HG03103 (cell line): ENCODE measurements around the gene CATSPERZ.

Source experiments
- ATAC-seq: cut with Tn5 transposase; IDR thresholded peaks from one replicate; pipeline ENCODE4 v1.9.1; 2021; ENCODE audit warnings: low read depth; ENCODE audit not compliant: unreplicated experiment

CATSPERZ gene

GRCh38 chr11:64263021-64263946, 36.9 kb upstream of the CATSPERZ start:
- no peak for ATAC-seq

- no peak for ATAC-seq
Measured at GRCh38 chr11:64263947-64264317, 36.2 kb upstream of the CATSPERZ start.

GRCh38 chr11:64264371-64264852, 35.7 kb upstream of the CATSPERZ start:
- no peak for ATAC-seq

- no peak for ATAC-seq
Measured at GRCh38 chr11:64265176-64266160, 34.7 kb upstream of the CATSPERZ start.

GRCh38 chr11:64266339-64266738, 33.8 kb upstream of the CATSPERZ start:
- ATAC-seq: no peak

- ATAC-seq: no peak
Measured at GRCh38 chr11:64267207-64267945, 32.8 kb upstream of the CATSPERZ start.

- ATAC-seq: no peak
Measured at GRCh38 chr11:64268025-64268892, 31.9 kb upstream of the CATSPERZ start.

- ATAC-seq: peak; percentile 7
Measured at GRCh38 chr11:64268893-64269539, 31.1 kb upstream of the CATSPERZ start.

GRCh38 chr11:64269540-64270220, 30.5 kb upstream of the CATSPERZ start:
- peak; percentile 58 for ATAC-seq

GRCh38 chr11:64275031-64275800, 24.9 kb upstream of the CATSPERZ start:
- ATAC-seq: no peak

- no peak for ATAC-seq
Measured at GRCh38 chr11:64275841-64276240, 24.3 kb upstream of the CATSPERZ start.

GRCh38 chr11:64276653-64277431, 23.3 kb upstream of the CATSPERZ start:
- ATAC-seq: no peak

GRCh38 chr11:64278576-64279190, 21.5 kb upstream of the CATSPERZ start:
- ATAC-seq: no peak

- no peak for ATAC-seq
Measured at GRCh38 chr11:64281957-64282770, 18.0 kb upstream of the CATSPERZ start.

- ATAC-seq: no peak
Measured at GRCh38 chr11:64283092-64283491, 17.1 kb upstream of the CATSPERZ start.
